Ammon's horn (tissue), 1 donor: Measurements from ENCODE around the gene TIGD1.

Experiments
- DNase-seq: peaks from one replicate; pipeline ENCODE4 v3.0.0-alpha.2; 2016; ENCODE audit warnings: low spot score

Gene TIGD1

GRCh38 chr2:232523682-232524597, 26.4 kb downstream of the TIGD1 start:
- DNase-seq = peak; percentile 50

GRCh38 chr2:232523402-232523681, 27.0 kb downstream of the TIGD1 start:
- no peak for DNase-seq

GRCh38 chr2:232522623-232523401, 27.5 kb downstream of the TIGD1 start:
- DNase-seq = no peak

- no peak for DNase-seq
Measured at GRCh38 chr2:232521959-232522622, 28.3 kb downstream of the TIGD1 start.

- no peak for DNase-seq
Measured at GRCh38 chr2:232521098-232521497, 29.3 kb downstream of the TIGD1 start.

- no peak for DNase-seq
Measured at GRCh38 chr2:232520489-232520888, 29.9 kb downstream of the TIGD1 start.

DNA sequence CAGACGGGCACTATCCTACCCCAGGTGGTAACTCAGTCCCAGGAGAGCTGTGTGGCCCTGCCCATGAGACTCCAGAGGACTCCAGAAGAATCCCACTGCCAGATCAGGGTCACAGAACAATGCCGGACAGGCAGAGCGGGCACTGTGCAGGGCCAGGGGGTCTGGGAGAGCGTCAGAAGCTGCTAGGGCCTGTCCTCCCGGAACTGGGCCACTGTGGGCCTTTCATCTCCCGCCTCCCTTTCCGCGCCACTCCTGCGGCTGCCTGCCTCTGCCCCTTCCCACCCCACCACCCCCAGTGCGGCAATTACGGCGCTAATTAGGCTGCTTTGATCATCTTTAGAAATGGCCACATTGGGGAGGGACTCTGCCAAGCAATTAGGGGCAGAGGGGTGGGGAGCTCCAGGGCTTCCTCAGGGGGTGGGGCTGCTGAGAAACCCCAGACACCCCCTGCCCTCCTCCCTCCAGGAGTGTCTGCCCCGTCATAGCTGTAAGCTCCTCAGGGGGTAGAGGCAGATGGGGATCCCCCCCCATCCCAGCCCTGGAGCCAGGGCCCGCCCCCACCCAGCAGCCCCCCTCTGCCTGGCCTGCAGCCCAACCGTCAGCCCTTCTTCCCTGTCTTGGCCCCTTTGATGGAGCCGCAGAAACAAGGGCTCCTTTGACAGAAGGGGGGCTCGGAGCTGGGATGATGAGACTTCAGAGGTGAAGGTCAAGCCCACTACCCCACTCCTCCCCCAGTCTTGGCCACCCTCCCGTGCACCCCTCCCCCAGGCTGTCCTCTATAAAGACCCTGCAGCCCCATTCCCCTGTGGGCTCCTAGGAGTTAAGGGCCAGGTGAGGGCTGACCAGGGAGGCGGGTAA, 30.5 kb downstream of the TIGD1 start, which contains the start of gene PRSS56:
Gene PRSS56, plus strand, starts transcription at position 808 of the 858 bp plus-strand sequence. CDS start 211 bp downstream, outside the sequence.
- no peak for DNase-seq

- DNase-seq = no peak
Measured at GRCh38 chr2:232518844-232519243, 31.5 kb downstream of the TIGD1 start.

- no peak for DNase-seq
Measured at GRCh38 chr2:232516551-232516950, 33.8 kb downstream of the TIGD1 start.

GRCh38 chr2:232515639-232516038, 34.7 kb downstream of the TIGD1 start:
- DNase-seq = no peak

DNA sequence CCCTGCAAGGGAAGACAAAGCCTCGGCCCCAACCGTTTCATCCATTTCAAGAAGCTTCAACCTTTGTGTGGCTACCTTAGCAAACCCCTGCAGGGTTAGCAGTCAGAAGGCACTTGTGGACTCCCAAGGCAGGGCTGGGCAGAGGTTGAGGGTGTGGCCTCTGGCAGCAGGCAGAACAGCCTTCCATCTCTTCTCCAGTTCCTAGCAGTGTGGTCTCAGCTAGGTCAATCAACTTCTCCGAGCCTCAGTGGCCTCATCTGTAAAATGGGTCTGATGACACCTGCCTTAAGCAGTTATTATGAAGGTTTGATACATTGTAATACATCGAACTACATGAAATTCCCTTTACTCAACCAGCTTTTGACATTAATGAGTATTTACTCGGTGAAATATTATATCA, 37.0 kb downstream of the TIGD1 start:
- no peak for DNase-seq

GRCh38 chr2:232512602-232513001, 37.8 kb downstream of the TIGD1 start:
- DNase-seq = no peak

DNA sequence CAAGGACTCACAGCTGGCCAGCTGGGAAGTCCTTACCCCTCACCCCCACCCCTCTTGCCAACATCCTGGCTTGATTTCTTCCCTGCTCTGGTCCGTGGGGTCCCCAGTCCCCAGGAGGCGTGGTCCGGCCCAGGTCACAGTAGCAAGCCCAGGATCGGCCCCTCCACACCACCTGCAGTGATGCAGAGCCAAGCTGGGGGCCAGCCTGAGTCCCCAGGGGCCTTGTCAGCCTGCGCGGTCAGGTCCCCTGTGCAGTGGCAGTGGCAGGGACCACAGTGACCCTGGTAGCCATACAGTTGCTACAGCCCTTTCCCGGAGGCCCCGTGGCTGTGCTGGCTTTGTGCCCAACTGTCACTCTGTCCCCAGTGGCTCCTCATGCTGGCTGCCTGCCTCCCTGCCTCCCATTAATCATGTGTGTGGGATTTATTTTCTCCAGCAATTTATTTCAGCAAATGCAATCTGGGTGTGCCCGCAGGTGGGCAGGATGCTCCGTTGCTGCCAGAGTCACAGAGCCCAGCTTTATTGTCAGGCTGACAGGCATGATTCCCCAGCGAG, 38.9 kb downstream of the TIGD1 start:
- no peak for DNase-seq

GRCh38 chr2:232508251-232508650, 42.1 kb downstream of the TIGD1 start:
- DNase-seq = no peak

DNA sequence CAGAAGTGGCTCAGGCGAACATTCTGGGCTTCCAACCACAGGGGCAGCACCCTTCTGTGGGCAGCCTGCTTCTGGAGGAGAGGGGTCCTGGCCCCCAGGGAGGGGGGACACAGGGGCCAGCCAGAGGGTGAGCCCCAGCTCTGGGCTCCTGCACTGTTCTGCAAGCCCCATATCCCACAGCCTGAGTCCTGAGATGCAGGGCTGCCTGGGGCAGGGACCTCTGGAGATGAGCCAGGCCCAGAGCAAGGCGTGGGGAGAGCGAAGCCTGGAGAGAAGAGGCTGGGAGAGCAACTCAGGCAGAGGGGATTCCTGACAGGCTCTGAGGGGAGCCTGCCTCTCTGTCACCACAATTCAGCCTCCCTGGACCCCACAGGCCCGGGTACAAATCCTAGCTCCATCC, 43.6 kb downstream of the TIGD1 start:
- no peak for DNase-seq

DNA sequence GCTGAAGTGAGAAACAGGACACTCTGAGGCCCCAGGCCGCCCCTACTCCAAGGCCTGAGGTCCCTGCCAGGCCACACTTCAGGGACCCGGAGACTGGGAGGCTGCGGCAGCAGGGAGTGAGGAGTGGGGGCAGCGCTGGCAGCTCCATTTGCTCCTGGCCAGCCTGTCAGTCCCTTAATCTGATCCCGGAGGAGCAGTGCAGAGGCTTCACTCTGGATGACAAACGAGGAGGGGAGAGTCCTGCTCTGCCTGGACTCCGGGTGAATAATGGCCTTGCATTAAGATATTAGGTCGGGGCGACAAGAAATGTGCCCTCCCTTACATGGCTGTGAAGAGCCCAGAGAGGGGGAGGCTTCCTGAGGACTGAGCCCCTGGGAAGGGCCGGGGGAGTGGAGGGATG, 44.5 kb downstream of the TIGD1 start:
- no peak for DNase-seq

GRCh38 chr2:232504438-232504837, 45.9 kb downstream of the TIGD1 start:
- DNase-seq = no peak

DNA sequence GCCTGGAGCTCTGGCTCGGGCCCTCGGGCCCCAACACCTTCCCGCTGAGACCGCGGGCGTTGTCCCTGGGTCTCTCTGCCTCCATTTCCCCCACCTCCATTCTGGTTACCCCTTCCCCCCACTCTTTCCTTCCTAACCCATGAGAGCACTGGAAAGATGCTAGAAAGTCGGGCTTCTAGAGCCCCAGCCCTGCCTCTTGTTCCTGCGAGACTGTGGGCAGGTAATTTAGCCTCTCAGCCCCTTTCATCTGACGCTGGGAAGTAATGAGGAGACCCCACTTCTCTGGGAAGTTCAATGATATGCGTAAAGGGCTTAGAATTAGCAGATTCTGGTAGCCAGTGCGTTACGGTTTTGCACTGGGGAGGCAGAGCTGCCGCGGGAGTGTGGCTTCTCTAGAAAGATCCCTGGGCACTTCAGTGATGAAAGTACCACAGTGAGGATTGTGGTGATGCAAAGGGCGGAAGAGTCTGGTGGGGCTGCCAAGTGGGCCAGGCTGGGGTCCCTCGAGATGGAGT, 46.5 kb downstream of the TIGD1 start:
- no peak for DNase-seq

DNA sequence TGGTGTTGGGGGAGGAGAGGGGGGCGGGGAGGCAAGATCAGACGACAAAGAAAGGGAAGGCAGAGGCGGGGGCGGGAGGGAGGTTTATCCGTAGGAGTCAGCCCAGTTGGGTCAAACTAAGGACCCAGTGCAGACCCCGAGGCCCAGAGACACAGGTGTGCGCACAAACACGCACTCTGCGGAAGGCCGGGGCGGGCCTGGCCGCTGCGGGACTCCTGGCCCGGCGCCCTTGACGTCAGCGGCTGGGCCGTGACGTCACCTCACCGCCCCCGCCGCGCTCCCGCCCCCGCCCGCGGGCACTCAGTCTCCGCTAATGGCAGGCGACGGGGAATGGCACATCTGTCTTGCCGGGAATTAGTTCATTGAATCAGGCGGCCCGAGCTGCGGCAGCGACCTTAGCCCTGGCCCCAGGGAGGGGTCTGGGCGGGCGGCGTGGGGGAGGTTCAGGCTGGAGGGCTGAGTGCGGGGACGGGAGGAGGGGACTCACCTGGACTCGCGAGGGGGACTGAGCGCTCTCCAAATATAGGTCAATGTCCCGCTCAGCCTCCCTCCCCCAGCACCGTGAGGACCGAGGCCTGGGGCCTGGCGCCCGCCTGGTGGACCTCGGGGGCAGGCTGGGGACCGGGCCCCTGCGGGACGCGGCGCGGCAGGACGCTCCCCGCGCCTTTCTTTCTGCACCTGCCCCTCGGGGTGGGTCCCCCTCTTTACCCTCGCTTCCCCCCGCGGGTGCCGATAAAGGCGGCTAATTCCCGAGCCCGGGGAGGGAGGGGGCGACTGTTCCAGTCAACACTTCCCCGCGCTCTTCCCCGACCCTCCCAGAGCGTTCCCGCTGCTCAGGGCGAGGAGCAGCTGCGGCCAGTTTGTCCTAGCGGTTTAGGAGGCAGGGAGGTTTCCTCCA, 47.2 kb downstream of the TIGD1 start:
- DNase-seq = no peak

GRCh38 chr2:232502511-232502910, 47.8 kb downstream of the TIGD1 start:
- DNase-seq = no peak
